ENCODE results near the gene ASXL3. TPM values are rescaled to one million over a fixed set of nuclear protein-coding genes. Genes with fewer than 3 reads are reported as not detected.

ASXL3 gene
- total and polyA plus RNA-seq, 2 donors (not counting 3 experiments of a cell fraction or from before 2014, with no cell fraction given) = 0.07 to 0.27 TPM

- BruUV-seq (replicated peaks) = no TSS peak
- Histone ChIP-seq H3K4me3 (replicated peaks in 1 of 3; ENCODE audit: insufficient read depth in 1 of 3, low read depth in 1 of 3, low read length in 3 of 3) (peak overlapping the region; percentile 41 to 45 (median 44)), H3K9me3 (replicated peaks; ENCODE audit: control insufficient read depth, insufficient read depth, low read length) (no peaks in the 10 kb centered on the region), H3K4me1 (ENCODE audit: control insufficient read depth, extremely low read depth, insufficient read depth, low read length) (peaks cover 4% of the 10 kb centered on the region), H3K27ac (ENCODE audit: insufficient read depth, low read depth, low read length) (no peak overlapping the region), H3K4me2 (ENCODE audit: insufficient read depth, low read length) (peak overlapping the region; percentile 54), H4K20me1 (replicated peaks; ENCODE audit: control insufficient read depth, extremely low read depth, insufficient read depth, low read length) (no peaks in the 10 kb centered on the region), H3K79me2 (ENCODE audit: control insufficient read depth, insufficient read depth, low read length) (no peaks in the 10 kb centered on the region), H3K27me3 (ENCODE audit: control insufficient read depth in 2 of 2, insufficient read depth in 2 of 2, low read length in 2 of 2) (peaks cover 22 to 54% of the 10 kb centered on the region in 2 experiments), H3K36me3 (ENCODE audit: control insufficient read depth in 2 of 2, extremely low read depth in 1 of 2, insufficient read depth in 2 of 2, low read length in 2 of 2) (no peaks in the 10 kb centered on the region), H3K9me1 (replicated peaks; ENCODE audit: control insufficient read depth, extremely low read depth, insufficient read depth, low read length) (no peaks in the 10 kb centered on the region), H3K9ac (replicated peaks; ENCODE audit: extremely low read depth, insufficient read depth, low read length) (peak overlapping the region; percentile 42), H2AFZ (ENCODE audit: low read depth, low read length) (peak overlapping the region; percentile 40)
- CTCF ChIA-PET = interaction anchor here (1.3 kb wide), 1 partner anchor 13 kb away, joined by 5 read pairs; no protein-coding TSS in a partner anchor
- dilution Hi-C loops (cut with MboI; ENCODE audit: extremely low pct_ligation_motif_present, low sequenced_read_pairs) = no loop called here
- DNase-seq (ENCODE audit: low read depth, low spot score) (peak; percentile 25), FAIRE-seq (no peak)
- TF ChIP-seq MAX (IDR thresholded peaks at IDR 0.05; ENCODE audit: insufficient read depth, insufficient read length) (no peak), FOS (IDR thresholded peaks at IDR 0.05; ENCODE audit: borderline replicate concordance, insufficient read depth, low read length) (no peak), JUN (IDR thresholded peaks at IDR 0.05; ENCODE audit: borderline replicate concordance, insufficient read depth, insufficient read length, low read depth) (no peak), POLR2AphosphoS5 (IDR thresholded peaks at IDR 0.05; ENCODE audit: insufficient read depth, low read depth, low read length) (no peak), MYC (IDR thresholded peaks at IDR 0.05; ENCODE audit: low read depth, low read length) (no peak), GATA2 (IDR thresholded peaks at IDR 0.05; ENCODE audit: insufficient read depth, insufficient read length, low read depth, low read length) (no peak), EZH2 (IDR thresholded peaks at IDR 0.05; ENCODE audit: borderline replicate concordance, low read depth, low read length, severe bottlenecking) (no peak), CTCF (IDR thresholded peaks at IDR 0.05; ENCODE audit: extremely low read depth in 1 of 2, insufficient read depth in 1 of 2, low read depth in 1 of 2, low read length in 2 of 2) (no peak), POLR2A (IDR thresholded peaks at IDR 0.05; ENCODE audit: low read depth, low read length) (no peak)
- POLR2A ChIA-PET = no interaction called here
- intact Hi-C loops (cut with micrococcal nuclease) = loop anchor here (1.0 to 5.0 kb wide), 2 partner anchors 18 to 89 kb away; no protein-coding TSS in a partner anchor
Observed at GRCh38 chr18:33578518-33579348, 714 bp downstream of the ASXL3 start.
